CD8-positive, alpha-beta memory T cell (primary cell): ENCODE data around the gene PCDHGA2. TPM values are rescaled to one million over a fixed set of nuclear protein-coding genes. Genes with fewer than 3 reads are reported as not detected.
A peak's percentile ranks its signal among the peaks of the same experiment; 100 is the strongest.
"Not testable (repeated sequence)": the region's sequence is repeated elsewhere in the genome, so short reads cannot be mapped to it uniquely, and the experiment has no call there.

Experiments used
- CTCF ChIA-PET: fragments of 350-600 bp; sonication (Branson Sonifier 250); formaldehyde crosslinking; loops from one replicate; lab custom pipeline; 2021; ENCODE audit warnings: antibody characterized with exemption; lab: Charles Lee
- POLR2A ChIA-PET: fragments of 350-600 bp; sonication (Branson Sonifier 250); formaldehyde crosslinking; loops from one replicate; lab custom pipeline; 2021; ENCODE audit warnings: antibody characterized with exemption; lab: Charles Lee
- DNase-seq, 5 donors: peaks; one replicate each; pipeline versions ENCODE4 v3.0.0 to v3.0.0-alpha.2; 2020 to 2022; ENCODE audit warnings: mixed read lengths in 1 of 5
- H3K27ac ChIP-seq: one replicate; pipeline ENCODE4 v1.7.0; 2013; ENCODE audit warnings: low read depth, mild to moderate bottlenecking, low read length, moderate library complexity
- H3K27me3 ChIP-seq: 2 replicates; pipeline ENCODE4 v1.7.0; 2013; ENCODE audit warnings: low read length, mild to moderate bottlenecking; ENCODE audit not compliant: insufficient read depth, poor library complexity, severe bottlenecking
- H3K36me3 ChIP-seq: 2 replicates; pipeline ENCODE4 v1.7.0; 2013; ENCODE audit warnings: mild to moderate bottlenecking, low read length, moderate library complexity; ENCODE audit not compliant: insufficient read depth
- H3K4me1 ChIP-seq: 2 replicates; pipeline ENCODE4 v1.7.0; 2013; ENCODE audit warnings: mild to moderate bottlenecking, low read length, moderate library complexity; ENCODE audit not compliant: insufficient read depth
- H3K4me3 ChIP-seq: 2 replicates; pipeline ENCODE4 v1.7.0; 2013; ENCODE audit warnings: mild to moderate bottlenecking, low read length
- H3K9me3 ChIP-seq: 2 replicates; pipeline ENCODE4 v1.7.0; 2013; ENCODE audit warnings: mild to moderate bottlenecking, low read length
- H3K27ac Mint-ChIP-seq, 8 donors: one replicate each; pipeline ENCODE4 v1.8.0; 2020 to 2021; ENCODE audit warnings: mixed read lengths in 8 of 8, mild to moderate bottlenecking in 6 of 8, inconsistent platforms in 3 of 8, moderate library complexity in 3 of 8
- H3K27me3 Mint-ChIP-seq, 2 donors: one replicate each; pipeline ENCODE4 v1.8.0; 2020 to 2021; ENCODE audit warnings: mixed read lengths in 2 of 2, mild to moderate bottlenecking in 1 of 2, moderate library complexity in 1 of 2
- H3K36me3 Mint-ChIP-seq, 3 donors: one replicate each; pipeline ENCODE4 v1.8.0; 2020 to 2021; ENCODE audit warnings: mixed read lengths in 3 of 3, inconsistent platforms in 1 of 3, mild to moderate bottlenecking in 1 of 3
- H3K4me1 Mint-ChIP-seq, 3 donors: one replicate each; pipeline ENCODE4 v1.8.0; 2020 to 2021; ENCODE audit warnings: mixed read lengths in 3 of 3, inconsistent platforms in 1 of 3, mild to moderate bottlenecking in 1 of 3
- H3K4me3 Mint-ChIP-seq, 7 donors: one replicate each; pipeline ENCODE4 v1.8.0; 2020 to 2021; ENCODE audit warnings: mixed read lengths in 7 of 7, mild to moderate bottlenecking in 6 of 7, moderate library complexity in 4 of 7, inconsistent platforms in 2 of 7
- H3K9me3 Mint-ChIP-seq, 5 donors: one replicate each; pipeline ENCODE4 v1.8.0; 2020 to 2022; ENCODE audit warnings: mixed read lengths in 5 of 5, mild to moderate bottlenecking in 3 of 5, moderate library complexity in 2 of 5, inconsistent platforms in 1 of 5
- polyA plus RNA-seq: library from polyadenylated mRNA; unstranded; fragments of 300-500 nt; fragmentation: Illumina TruSeq; gene quantifications from one replicate; pipeline ENCODE4 v1.2.3, GENCODE V29; 2021
- total RNA-seq, 2 experiments: library from RNA; stranded (reverse); gene quantifications; one replicate each; pipeline ENCODE4 v1.2.3, GENCODE V29; 2021

The PCDHGA2 gene
- total and polyA plus RNA-seq, 3 experiments from 2014 or later, result 0.07 TPM; not detected in 2

GRCh38 chr5:141332571-141332970, 6.0 kb upstream of the PCDHGA2 start:
- Mint-ChIP-seq H3K36me3 (peaks cover 4 to 20% (median 7%) of the 10 kb centered on the region in 3 donors), H3K27me3 (peaks cover 73 to 86% of the 10 kb centered on the region in 2 donors), H3K9me3 (peaks cover 41 to 78% (median 74%) of the 10 kb centered on the region in 5 donors)
- DNase-seq, H3K27ac ChIP-seq, H3K9me3 ChIP-seq, H3K27me3 ChIP-seq, H3K4me1 ChIP-seq, H3K4me3 ChIP-seq, POLR2A ChIA-PET, H3K4me1 Mint-ChIP-seq, H3K27ac Mint-ChIP-seq, H3K4me3 Mint-ChIP-seq, H3K36me3 ChIP-seq: not testable (repeated sequence)
- CTCF ChIA-PET, result interaction anchor here (2.8 kb wide), 1 partner anchor 12 kb away, joined by 12 read pairs; the partner anchor contains the start of gene TAF7

GRCh38 chr5:141340781-141341354, 2.3 kb downstream of the PCDHGA2 start:
- H3K36me3 ChIP-seq, CTCF ChIA-PET, H3K4me3 Mint-ChIP-seq, H3K9me3 ChIP-seq, POLR2A ChIA-PET, H3K27me3 ChIP-seq, H3K4me1 Mint-ChIP-seq, H3K27ac Mint-ChIP-seq, H3K4me1 ChIP-seq, H3K4me3 ChIP-seq, H3K27ac ChIP-seq, DNase-seq: not testable (repeated sequence)
- Mint-ChIP-seq H3K36me3 (peaks cover 1 to 18% (median 5%) of the 10 kb centered on the region in 3 donors), H3K27me3 (peaks cover 75 to 78% of the 10 kb centered on the region in 2 donors), H3K9me3 (peaks cover 30 to 80% (median 69%) of the 10 kb centered on the region in 5 donors)

GRCh38 chr5:141342773-141343172, 4.2 kb downstream of the PCDHGA2 start:
- Histone ChIP-seq H3K27me3 (no peaks in the 10 kb centered on the region), H3K4me1 (no peaks in the 10 kb centered on the region), H3K9me3 (peaks cover 4% of the 10 kb centered on the region), H3K27ac (no peak overlapping the region), H3K4me3 (no peak overlapping the region), H3K36me3 (no peaks in the 10 kb centered on the region)
- no peak for DNase-seq
- peaks cover 20 to 75% (median 63%) of the 10 kb centered on the region in 5 donors for H3K9me3 Mint-ChIP-seq
- H3K4me1 Mint-ChIP-seq, result no peaks in the 10 kb centered on the region
- ChIA-PET CTCF (interaction anchor here (1.5 kb wide), 1 partner anchor 12 kb away, joined by 3 read pairs; the partner anchor contains the start of gene PCDHGA1), POLR2A (no interaction called here)
- H3K4me3 Mint-ChIP-seq, result no peak overlapping the region
- H3K27me3 Mint-ChIP-seq, result peaks cover 62 to 76% of the 10 kb centered on the region in 2 donors
- H3K27ac Mint-ChIP-seq, result no peak overlapping the region
- H3K36me3 Mint-ChIP-seq, result peaks cover 1 to 10% (median 3%) of the 10 kb centered on the region in 3 donors

GRCh38 chr5:141343242-141343952, 4.8 kb downstream of the PCDHGA2 start, which contains the start of gene PCDHGA3:
PCDHGA3 (plus strand) TSS chr5:141343829; CDS start chr5:141344034, 205 bp downstream.
- Mint-ChIP-seq H3K9me3 (peaks cover 14 to 70% (median 58%) of the 10 kb centered on the region in 5 donors), H3K4me3 (peak within 1 kb of the TSS in 5 of 7 donors; percentile 44 to 74 (median 62)), H3K27ac (no peak within 1 kb of the TSS), H3K36me3 (peaks cover 1 to 10% (median 3%) of the 10 kb centered on the region in 3 donors), H3K27me3 (peaks cover 57 to 75% of the 10 kb centered on the region in 2 donors), H3K4me1 (no peaks in the 10 kb centered on the region)
- Histone ChIP-seq H3K9me3 (peaks cover 4% of the 10 kb centered on the region), H3K36me3 (no peaks in the 10 kb centered on the region), H3K4me3 (no peak within 1 kb of the TSS), H3K4me1 (no peaks in the 10 kb centered on the region), H3K27me3 (no peaks in the 10 kb centered on the region), H3K27ac (no peak within 1 kb of the TSS)
- ChIA-PET POLR2A (no interaction called here), CTCF (no interaction called here)
- no peak for DNase-seq

- Mint-ChIP-seq H3K4me3 (peak overlapping the region in 5 of 7 donors; percentile 44 to 74 (median 62)), H3K4me1 (no peaks in the 10 kb centered on the region), H3K27me3 (peaks cover 59 to 74% of the 10 kb centered on the region in 2 donors), H3K36me3 (peaks cover 1 to 10% (median 3%) of the 10 kb centered on the region in 3 donors), H3K9me3 (peaks cover 13 to 71% (median 51%) of the 10 kb centered on the region in 5 donors), H3K27ac (no peak overlapping the region)
- H3K27ac ChIP-seq, result no peak overlapping the region
- no peak for DNase-seq
- H3K27me3 ChIP-seq, result peaks cover 6% of the 10 kb centered on the region
- ChIA-PET CTCF (no interaction called here), POLR2A (no interaction called here)
- no peaks in the 10 kb centered on the region for H3K4me1 ChIP-seq
- no peak overlapping the region for H3K4me3 ChIP-seq
- H3K9me3 ChIP-seq, result peaks cover 4% of the 10 kb centered on the region
- no peaks in the 10 kb centered on the region for H3K36me3 ChIP-seq
Measured at GRCh38 chr5:141343953-141344463, 5.4 kb downstream of the PCDHGA2 start.

GRCh38 chr5:141345327-141345726, 6.8 kb downstream of the PCDHGA2 start:
- ChIA-PET POLR2A (no interaction called here), CTCF (no interaction called here)
- Mint-ChIP-seq H3K27me3 (peaks cover 58 to 77% of the 10 kb centered on the region in 2 donors), H3K4me1 (no peaks in the 10 kb centered on the region), H3K4me3 (no peak overlapping the region), H3K9me3 (peaks cover 10 to 65% (median 47%) of the 10 kb centered on the region in 5 donors), H3K27ac (no peak overlapping the region), H3K36me3 (peaks cover 0 to 5% (median 3%) of the 10 kb centered on the region in 3 donors)
- Histone ChIP-seq H3K9me3 (peaks cover 4% of the 10 kb centered on the region), H3K27me3 (peaks cover 6% of the 10 kb centered on the region), H3K27ac (no peak overlapping the region), H3K36me3 (no peaks in the 10 kb centered on the region), H3K4me1 (no peaks in the 10 kb centered on the region), H3K4me3 (no peak overlapping the region)
- no peak for DNase-seq

GRCh38 chr5:141346017-141346416, 7.5 kb downstream of the PCDHGA2 start:
- H3K4me3 ChIP-seq, H3K36me3 Mint-ChIP-seq, CTCF ChIA-PET, H3K36me3 ChIP-seq, H3K4me1 ChIP-seq, H3K4me1 Mint-ChIP-seq, H3K27ac ChIP-seq, H3K27ac Mint-ChIP-seq, H3K4me3 Mint-ChIP-seq, H3K9me3 ChIP-seq, POLR2A ChIA-PET, DNase-seq: not testable (repeated sequence)
- H3K27me3 ChIP-seq, result peaks cover 12% of the 10 kb centered on the region
- Mint-ChIP-seq H3K27me3 (peaks cover 61 to 81% of the 10 kb centered on the region in 2 donors), H3K9me3 (peaks cover 10 to 71% (median 48%) of the 10 kb centered on the region in 5 donors)
